Activated CD4-positive, CD25-positive, alpha-beta regulatory T cell treated with anti-CD3 and anti-CD28 coated beads, Interleukin-2, amount 50 U/mL, for 72 hours (primary cell): ENCODE results near the gene MYO18B.

Experiments
- DNase-seq: peaks from one replicate; pipeline ENCODE4 v3.0.0; 2021

Gene MYO18B

DNA sequence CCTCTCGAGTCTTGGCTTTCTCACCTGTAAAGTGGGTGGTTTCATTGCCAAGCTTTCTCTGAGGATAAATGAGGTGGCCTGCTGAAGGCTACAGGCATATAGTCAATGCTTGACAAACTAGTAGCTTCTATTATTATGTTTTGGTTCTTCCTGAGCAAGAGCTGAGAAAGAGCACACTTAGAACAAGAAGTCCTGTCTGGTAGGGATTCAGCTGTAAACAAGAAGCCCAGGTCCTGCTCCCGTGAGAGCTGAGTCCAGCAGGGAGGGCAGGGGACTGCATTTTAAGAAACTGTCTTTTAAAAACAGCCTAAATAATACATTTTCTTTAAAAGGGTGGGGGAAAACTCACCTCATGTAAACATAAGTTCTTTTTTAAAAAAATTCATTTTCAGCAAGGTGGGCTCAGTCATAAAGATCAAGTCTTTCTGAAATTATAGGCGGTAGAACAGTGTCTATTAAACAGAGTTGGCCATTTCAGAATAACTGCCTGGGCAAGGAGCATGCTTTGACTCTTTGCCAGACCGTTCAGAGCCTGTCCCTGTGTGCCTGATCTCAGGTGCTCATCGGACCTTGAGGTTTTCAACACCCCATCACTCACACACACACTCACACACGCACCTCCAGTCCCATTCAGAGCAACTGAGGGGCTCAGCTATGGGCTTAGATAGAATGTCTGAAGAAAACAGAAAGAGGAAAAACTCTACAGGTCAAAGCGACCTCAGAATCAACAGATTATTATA lies 29.2 kb upstream of the MYO18B start:
- no peak for DNase-seq

DNA sequence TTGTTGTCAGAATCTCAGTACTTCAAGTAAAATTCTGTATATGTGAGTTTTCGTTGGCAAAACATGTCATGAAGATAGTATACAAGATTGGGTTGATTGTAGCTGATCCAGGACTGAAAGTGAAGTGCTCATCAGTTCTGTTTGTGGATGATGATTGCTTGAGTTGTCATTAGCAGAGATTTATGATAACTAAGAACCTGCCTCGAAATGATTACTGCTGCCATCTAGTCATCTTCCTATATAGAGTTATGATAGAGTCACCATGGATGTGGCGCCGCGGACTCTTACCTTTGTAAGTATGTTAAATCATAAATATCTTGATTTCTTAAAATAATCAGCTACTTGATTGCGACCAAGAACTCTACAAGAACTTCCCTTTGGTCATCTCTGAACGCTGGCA lies 27.9 kb upstream of the MYO18B start:
- DNase-seq = no peak

DNA sequence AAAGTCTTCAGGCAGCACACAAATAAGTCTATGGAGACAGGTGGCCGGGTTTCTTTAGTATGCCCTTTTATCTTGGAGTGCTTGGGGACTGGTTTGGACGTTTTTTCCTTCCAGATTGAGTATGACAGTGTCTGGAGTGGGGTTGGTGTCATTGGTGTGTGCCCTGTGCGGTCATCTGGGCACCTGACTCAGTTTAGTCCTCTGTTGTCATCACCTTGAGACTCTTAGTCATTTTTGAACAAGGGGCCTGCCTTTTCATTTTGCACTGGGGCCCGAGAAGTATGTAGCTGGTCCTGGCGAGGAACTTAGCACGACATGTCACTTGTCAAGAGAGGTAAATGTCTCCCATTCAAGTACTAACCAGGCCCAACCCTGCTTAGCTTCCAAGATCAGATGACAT lies 27.2 kb upstream of the MYO18B start:
- no peak for DNase-seq

DNA sequence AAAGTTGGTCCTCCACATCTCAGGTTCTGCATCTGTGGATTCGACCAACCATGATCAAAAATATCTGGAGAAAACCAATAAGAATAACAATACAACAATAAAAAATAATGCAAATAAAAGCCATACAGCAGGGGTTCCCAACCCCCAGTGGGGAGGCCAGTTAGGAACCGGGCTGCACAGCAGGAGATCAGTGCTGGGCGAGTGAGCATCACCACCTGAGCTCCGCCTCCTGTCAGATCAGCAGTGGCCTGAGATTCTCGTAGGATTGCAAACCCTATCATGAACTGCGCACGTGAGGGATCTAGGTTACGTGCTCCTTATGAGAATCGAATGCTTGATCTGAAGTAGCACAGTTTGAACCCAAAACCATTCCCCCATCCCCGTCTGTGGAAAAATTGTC lies 25.4 kb upstream of the MYO18B start:
- no peak for DNase-seq

DNA sequence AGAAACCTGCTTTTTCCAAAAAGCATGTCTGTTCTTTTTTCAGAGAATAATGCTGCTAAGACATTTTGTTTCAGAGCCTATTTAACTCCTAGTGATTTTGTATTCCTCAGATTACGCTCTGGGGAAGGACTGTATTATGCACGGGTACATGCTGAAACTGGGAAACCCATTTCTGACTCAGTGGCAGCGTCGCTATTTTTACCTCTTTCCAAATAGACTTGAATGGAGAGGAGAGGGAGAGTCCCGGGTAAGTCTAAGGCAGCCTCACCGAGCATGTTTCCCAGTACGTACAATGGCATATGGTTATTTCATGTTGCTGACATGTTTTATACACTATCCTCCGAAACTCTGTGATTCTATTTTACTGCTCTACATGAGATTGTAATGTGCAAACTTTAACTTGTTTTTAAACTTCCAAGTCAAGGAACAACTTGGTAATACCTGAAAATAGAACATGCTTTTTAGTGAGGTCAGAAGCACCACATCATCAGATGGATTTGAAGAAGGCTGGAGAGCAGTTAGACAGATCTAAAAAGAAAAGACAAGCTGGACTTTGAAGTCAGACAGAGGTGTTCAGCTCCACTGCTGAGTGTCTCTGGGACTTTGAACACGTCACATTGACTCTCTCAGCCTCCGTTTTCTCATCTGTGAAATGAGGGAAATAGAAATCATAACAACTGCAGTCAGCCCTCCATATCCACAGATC lies 23.7 kb upstream of the MYO18B start:
- DNase-seq = no peak

DNA sequence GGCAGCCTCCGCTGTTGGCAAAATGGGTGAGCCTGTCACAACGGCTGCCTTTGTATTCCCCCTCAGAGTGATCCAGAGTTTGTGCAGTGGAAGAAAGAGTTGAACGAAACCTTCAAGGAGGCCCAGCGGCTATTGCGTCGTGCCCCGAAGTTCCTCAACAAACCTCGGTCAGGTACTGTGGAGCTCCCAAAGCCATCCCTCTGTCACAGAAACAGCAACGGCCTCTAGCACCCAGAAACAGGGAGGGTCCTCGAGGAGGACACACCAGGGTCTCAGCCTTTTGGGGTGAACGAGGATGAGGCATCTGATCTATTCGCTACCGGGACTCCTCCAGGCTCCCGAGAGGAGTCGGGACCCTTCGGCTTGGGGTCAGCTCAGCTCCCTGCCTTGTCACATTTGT lies 19.8 kb upstream of the MYO18B start:
- no peak for DNase-seq

DNA sequence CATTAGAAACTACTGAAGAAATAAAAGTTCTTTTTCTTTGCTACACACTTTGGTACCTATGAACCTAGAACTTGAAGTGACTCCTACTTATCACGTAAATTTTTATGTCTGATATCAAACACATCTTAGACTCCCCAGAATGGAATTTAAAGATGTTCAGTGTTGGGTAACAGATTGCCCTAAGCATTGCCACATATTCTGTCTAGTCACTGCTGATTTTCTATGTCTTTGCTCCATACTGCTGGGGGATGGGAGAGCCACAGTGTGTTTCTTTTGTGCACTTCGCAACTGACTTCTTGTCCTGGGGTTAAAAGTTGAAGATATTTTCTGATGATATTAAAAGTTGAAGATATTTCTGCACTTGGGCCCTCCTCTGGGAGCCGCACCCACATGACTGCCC lies 19.4 kb upstream of the MYO18B start:
- DNase-seq = no peak

DNA sequence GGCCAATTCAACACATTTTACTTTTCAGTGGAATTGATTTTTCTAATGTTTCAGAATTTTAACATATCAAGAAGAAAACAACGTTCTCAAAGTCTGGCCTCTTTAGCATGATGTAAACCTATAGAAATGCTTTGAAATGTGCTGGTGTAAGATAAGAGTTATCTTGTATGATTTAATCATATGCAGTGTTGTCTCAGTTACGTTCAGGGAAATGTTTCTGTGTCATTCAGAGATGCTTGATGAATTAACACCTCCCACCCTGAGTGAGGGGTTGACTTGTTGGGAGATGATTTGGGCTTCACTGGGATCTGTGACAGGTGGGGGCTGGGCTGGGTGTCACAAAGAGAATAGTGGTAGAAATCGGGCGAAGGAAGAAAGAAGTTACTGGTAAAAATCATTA lies 15.7 kb upstream of the MYO18B start:
- no peak for DNase-seq

DNA sequence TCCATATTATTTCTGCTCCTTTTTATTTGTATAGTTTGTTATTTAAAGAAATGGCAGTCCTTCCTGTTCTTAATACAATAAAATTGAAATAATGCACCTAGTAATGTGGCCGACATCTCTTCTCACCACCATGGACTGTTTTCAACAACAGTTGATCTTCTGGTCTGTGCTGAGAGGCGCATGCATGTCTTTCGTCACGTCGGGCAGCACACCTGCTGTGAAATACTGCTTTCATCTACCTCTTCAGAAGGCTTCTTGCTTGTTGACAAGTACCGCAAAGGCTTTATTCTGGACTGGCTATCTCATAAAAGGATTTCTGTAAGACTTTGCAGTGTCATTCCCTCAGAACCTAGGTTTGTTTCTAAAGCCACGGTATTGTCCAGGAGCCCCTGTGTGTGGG lies 13.9 kb upstream of the MYO18B start:
- DNase-seq = no peak

DNA sequence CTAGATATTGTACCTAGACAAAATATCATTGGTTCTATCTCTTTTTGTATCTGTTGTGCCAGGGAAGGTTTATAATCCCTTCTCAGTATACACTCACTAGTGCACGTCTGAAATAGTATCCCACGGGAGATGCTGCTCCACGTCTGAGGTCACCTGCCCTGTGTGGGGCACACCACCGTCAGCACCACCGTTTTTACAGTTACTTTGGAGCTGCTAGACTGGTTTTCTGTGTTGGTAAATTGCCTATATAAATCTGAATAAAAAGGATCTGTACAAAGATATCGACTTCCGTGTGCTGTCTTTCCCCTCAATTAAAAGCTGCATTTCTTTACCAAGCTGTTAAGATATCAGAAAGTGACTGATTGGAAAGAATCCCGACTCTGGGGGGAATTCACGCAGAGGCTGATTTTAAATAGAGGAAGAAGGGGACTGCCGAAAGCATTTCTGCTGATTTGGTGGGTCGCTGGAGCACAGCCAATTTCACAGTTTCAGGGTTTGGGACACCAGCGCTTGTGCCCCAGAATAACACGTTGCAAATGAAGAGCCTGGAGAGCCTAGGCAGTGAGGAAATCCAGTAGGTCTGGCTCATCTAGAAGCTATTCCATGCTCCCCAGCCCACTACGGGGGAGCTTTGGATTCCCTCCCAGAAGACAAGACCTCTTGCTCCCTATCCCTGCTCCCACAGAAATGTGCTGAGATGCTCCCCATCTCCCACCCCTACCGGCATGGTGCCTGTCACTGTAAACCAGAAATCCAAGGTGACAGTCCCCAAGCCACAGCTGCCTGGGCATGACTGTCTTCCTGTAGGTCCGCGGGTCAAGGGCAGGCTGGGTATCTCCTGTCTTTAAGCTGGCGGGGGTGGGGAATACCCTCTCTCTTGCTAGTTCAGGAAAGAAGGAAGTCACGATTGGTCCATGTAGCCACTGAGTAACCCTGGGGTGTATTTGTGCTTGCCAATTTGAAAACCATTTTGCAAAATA lies 12.7 kb upstream of the MYO18B start:
- no peak for DNase-seq

DNA sequence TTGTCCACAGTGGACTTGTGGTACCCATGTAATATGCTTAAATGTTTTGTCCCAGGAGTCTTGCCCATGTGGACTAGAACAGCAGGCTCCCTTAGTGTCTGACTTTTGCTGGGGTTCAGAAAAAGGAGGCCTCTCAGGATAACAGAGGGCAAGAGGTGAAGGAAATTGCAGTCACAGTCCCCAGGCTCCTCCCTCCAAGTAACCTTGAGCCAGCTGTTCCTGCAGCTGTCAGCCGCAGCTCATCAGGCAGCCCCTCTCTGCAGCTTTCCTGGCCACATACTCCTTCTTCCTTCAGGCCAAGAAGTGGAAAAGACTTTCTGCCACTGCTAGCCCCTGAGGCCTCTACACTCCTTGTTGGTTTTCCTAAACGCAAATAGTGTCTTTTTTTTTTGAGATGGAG lies 6.3 kb upstream of the MYO18B start:
- DNase-seq = no peak

DNA sequence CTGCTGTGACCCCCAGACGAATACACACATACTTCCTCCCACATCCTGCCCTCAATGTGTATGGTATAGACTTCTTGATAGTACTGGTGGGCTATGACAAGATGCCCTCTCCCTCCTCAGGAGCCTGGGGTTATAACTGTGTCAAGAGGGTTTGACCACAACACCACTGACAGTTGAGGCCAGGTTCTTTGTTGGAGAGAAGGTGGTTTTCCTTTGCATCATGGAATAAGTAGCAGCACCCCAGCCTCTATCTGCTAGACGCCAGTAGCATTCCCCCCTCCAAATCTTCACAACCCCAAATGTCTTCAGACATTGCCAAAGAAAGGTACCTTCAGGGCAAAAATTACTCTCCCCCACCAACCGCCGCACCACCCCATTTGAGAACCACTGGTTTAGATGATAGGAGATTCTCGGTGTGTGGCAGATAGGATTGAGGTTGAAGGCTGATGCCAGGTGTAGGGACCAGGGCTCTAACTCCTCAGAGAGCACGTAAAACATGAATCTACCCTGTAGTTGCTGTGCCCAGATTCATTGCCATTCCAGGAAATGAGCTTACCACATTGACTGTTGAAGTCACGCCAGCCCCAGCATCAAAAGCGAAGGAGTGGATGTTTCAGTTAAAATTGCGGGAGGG lies 5.5 kb upstream of the MYO18B start:
- peak; percentile 44 for DNase-seq

DNA sequence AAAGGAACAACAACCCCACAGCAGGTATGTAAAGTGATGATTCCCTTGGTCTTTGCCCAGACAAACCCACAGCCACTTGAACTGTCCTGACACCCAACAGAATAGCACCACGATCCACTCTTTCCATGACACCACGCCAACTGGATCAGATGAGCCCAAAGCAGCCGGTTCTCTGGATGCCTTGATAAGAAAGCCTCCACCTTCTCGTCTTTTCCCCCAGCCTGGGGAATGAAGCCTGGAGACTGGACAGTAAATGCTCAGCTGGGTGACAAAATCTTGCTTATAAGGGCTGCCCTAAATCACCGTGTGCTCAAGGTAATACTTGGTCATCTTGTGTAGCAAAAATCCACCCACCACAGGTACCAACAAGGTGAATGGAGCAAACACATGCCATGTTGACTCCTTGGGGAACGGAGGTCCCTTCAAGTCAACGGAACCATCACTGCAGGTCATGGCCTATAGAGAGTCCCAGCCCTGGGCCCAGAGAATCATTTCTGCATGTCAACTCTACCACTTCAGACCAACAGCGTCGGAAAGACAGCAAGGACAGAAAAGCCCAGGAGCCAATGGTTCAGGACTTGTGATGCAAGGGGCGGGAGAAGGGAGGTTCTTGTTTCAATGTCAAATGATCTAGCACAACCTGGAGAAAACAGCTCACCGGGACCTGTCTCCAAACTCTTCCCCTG lies 2.2 kb upstream of the MYO18B start:
- DNase-seq = no peak

DNA sequence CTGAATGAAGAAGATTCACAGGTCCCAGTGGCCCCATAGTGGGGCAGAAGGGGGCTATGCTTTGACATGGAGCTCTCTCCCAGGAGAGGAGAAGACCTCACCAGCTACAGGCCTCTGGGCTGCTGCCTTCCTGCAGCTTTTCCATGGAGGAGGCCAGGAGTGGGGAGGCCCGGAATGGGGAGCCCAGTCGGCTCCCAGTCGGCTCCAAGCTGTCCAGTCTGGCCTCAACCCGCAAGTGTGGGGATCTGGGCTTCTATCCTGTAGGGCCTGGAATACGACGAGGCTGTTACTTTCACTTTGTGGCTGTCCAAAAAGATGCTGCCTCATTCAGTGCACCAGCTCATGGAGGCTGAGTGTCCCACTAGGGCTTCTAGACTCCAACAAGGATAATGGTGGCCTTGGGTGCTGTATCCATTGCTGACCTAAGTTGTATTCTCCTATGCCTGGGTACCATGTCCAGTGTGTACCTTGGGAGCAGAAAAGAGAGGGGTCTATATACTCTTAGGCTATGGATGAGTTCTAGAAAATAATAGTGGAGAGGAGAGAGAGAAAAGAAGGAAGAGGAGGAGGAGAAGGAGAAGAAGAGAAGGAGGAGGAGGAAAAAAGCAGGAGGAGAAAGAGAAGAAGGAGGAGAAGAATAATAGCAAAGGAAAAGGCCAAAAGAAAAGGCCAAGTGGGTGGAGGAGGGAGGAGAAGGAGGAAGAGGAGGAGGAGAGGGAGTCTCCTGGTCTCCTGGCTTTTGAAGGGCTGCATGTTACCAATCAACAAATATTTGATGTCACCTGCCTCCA lies 1.1 kb downstream of the MYO18B start:
- DNase-seq = no peak

DNA sequence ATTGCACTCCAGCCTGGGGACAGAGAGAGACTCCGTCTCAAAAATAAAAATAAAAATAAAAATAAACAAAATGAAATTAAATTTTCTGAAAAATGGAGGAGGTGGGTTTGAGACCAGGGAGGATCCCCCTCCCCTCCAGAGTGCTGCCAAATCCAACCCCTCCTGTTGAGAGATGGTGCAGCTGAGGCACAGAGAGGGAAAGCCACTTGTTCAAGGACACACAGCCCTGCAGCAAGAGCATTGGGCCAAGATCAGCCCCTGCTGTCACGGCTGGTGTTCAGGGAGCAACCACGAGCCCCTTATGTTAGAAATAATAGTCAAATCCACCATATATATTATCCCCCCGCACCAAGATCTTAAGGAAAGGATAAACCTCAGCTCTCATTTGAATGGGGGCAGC lies 2.7 kb downstream of the MYO18B start:
- no peak for DNase-seq

DNA sequence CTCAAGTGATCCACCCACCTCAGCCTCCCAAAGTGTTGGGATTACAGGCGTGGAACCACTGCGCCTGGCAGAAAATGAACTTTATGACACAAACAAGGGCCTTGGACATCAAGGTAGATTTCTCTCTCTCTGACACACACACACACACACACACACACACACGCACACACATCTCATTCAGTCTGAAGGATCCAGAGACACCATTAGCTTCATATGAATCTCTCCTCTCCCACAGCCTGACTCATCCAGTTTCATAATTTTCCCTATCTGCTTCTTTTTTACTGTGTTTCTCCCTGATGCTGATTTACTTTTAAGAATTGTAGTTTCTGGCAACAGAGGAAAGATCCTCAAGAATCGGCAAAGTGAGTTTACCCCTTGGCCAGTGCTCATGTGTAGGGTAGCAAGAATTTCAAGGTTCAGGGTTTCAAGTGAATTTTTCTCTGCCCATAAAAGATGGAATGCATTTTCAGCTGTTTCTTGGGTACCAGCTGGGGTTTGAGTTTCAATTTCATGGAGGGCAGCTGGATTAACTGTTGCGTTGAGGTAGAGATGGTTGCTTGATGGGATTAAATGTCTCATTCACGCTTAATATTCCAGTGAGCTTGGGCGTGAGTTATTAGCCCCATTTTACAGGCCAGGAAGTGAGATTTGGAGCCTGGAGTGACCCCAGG lies 3.5 kb downstream of the MYO18B start:
- DNase-seq = no peak

DNA sequence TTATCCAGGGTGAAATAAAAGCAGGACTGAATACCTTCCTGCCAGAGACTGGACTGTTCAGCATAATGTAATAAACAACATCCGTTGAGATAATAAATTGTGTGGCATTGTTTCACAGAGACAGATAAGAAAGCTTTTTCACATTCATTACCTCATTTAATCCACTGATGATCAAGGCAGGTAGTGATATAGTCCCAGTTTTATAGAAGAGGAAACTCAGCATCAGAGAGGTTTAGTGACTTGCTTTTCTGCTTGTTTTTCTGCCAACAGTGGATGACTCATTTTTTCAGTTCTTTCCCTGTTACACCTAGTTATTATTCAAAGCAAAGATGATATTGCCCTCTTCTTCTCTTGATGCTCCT lies 4.0 kb downstream of the MYO18B start:
- DNase-seq = no peak

DNA sequence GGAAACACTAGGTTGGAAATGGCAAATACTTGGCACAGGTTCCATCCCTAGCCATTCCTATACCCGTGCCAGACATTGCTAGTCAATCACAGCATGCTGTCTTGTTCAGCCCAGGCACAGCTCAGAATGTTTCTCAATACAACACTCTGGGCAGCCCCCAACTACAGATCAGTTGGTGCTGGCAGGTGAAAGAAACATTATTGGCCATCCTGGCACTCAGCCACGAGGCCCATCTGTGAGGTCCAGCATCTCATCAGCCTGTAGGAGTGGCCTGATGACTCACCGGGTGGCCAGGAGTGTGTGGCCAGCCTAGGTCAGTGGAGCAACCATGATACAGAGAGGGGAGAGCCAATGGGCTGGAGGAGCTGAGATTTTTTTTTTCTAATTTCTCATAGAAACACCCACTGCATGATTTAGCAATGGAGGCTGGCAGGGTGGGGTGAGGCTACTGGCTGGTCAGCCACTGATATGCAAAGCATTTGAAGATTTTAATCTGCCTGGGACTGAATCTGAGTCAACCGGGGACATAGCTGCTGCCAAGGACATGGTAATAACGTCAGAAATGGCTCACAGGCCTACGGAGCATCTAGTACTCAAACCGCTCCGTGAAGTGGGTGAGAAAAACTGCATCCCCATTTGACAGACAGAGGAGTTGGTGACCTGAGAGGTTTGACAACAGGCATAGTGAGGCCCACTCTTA lies 5.4 kb downstream of the MYO18B start:
- DNase-seq = no peak

DNA sequence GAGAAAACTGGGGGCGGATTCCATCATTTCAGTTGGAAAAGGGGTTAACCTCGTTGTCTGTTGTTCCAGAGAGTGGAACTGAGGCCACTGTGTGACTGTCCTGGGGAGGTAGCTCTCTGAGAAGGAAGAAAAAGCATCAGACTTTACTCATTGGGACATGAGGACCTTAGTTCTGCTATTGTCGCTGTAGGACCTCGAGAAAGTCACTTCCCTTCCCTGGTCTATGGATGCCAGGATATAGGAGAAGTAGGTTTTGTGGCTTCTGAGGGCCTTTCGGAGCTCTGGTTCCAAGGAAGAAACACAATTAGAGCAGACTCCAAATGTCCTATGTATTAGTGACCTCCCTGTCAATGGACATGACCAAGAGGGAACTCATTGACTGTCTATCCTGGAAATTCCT lies 6.2 kb downstream of the MYO18B start:
- DNase-seq = no peak

DNA sequence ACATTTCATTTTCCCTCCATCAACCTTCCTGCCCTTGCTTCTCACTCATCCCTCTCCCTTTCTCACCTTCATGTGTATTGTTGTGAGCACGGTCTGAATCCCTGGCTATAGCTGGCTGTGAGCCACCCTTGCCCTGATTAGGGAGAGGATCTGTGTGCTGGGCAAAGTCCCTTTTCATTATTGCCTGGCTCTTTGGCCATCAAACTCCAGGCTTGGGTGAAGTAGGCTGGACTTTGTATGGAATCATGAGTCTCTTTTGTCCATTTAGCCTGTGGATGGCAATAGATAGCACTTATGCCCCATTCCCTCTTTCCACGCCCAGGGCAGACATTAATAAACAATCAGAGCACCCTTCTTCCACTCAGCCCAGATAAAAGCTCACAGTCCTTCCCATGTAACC lies 6.7 kb downstream of the MYO18B start:
- no peak for DNase-seq
